GM21526 (cell line): ENCODE results near the gene CCT7.

ENCODE experiments used
- ATAC-seq: cut with Tn5 transposase; IDR thresholded peaks from one replicate; pipeline ENCODE4 v1.9.1; 2021; ENCODE audit warnings: moderate library complexity; ENCODE audit not compliant: unreplicated experiment, low FRiP score

CCT7 gene

GRCh38 chr2:73266061-73266901, 32.2 kb downstream of the CCT7 start:
- no peak for ATAC-seq

GRCh38 chr2:73267008-73267407, 32.9 kb downstream of the CCT7 start:
- ATAC-seq = no peak

- no peak for ATAC-seq
Measured at GRCh38 chr2:73268366-73268829, 34.3 kb downstream of the CCT7 start.

GRCh38 chr2:73268830-73269685, 35.0 kb downstream of the CCT7 start:
- peak; percentile 72 for ATAC-seq

- ATAC-seq = no peak
Measured at GRCh38 chr2:73269686-73270465, 35.8 kb downstream of the CCT7 start.

GRCh38 chr2:73272270-73272669, 38.2 kb downstream of the CCT7 start:
- no peak for ATAC-seq

DNA sequence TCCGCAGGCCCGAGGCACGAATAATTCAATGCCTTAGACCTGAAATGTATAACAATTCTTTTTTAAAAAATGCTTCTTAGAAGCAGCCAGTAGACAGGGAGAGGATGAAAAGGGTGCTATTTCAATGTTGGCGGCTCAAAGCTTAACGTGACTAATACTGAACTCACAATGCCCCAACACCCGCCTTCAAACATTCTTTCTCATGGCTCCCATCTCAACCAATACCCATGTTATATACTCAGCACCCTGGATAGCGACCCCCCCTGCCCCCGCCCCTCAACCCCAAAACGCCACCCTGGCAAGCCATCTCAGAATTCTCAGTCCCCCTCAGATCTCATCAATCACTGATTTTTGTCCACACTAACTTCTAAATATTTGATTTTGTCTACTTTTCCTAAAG, 45.7 kb downstream of the CCT7 start:
- no peak for ATAC-seq

GRCh38 chr2:73281244-73281643, 47.1 kb downstream of the CCT7 start:
- ATAC-seq = no peak

DNA sequence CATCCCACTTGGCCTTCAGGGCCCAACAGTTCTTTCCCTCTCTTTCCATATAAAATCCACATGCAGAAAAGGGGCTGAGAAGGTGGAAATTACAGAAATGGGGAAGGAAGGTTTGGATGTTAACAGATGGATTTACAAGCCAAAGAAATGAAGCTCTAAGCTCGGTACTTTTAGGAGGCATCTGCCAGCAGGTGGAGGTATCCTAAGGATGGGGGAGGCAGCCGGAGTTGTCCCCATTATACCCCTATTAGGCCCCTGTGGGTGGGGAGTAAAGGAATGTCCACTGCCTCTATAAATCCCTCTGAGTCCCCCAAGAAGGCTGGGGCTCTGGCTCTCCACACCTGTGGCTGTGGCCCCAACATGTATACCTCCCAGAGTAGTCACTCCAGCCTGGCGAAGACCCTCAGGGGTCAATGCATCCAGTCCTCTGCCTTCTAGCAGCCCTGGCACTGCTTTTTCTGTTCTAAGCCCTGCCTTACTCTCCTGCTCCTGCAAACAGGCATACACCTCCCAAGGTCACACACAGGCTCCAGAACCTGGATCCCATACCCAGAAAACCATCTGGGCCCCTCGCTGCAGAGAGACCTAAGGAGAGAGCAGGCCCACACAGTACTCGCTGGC, 48.9 kb downstream of the CCT7 start:
- no peak for ATAC-seq

DNA sequence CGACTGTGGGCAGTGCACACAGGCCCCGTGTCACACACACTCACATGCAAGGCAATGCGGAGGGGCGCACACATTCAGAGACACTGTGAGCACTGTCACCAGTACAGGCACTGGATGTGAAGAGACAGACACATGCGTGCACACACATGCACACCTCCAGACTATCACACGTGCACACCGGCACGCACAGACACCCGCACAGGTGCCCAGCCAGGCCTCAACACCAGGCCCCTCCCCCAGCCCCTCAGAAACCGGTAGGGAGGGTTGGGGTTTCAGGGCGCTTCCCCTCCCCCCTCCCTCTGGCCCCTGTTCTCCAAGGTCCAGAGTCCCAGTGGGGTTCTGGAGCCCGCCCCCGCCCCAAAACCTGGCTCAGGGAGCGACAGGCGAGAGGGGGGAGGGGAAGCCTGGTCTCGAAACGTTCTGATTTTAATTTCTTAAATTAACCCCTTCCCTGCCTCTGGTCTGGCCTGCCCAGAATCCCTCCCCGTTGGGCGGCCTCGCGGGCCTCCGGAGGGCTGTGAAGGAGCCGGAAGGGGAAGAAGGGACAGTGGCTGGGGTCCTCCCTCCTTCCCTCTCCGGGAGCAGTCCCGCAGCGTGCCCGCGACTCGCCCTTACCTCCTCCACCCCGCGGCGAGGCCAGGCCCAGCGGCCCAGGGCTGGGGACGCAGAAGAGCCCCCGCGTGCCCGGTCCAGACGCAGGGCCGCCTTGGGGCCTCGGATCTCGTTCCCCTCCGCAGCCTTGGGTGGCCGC, 49.6 kb downstream of the CCT7 start:
- ATAC-seq = peak; percentile 12

DNA sequence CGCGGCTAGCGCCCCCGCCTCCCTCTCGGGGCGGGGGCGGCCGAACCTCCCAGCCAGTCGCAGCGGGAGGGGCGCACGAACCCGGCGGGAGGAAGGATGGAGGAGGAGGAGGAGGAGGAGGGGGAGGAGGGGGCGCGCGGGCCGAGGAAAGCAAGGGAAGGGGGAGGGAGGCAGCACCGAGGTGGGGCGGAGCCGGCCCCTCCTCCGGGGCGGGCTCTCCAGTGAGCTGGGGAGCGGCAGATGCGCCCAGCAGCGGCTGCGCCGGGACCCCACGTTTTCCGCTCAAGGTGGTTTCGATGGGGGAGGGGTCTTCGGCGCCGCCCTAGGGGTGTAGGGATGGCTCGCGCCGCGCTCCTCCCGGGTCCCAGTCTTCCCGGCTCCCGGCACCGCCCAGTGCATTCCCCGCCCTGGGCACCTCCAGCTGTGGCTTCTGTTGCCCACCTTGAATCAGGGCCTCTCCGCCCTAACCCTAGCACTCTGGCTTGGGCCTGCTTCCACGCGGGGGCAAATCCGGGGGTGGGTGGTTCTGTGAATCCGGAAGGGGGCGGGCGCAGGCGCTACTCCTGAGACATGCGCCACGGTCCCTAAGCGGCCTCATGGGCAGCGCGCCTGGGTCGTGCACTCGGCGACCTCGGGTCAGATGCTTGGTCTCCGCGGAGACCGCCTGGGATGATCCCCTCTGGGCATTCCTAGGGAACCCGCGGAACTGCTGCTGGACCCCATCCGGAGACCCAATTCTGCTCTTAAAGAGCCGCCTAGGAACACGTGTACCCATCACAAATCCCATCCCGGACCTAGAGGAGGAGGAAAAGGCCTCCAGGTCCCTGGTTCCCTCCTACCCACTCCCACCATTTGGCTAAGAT, 50.4 kb downstream of the CCT7 start, which contains the start of gene FBXO41:
Gene FBXO41, minus strand, starts transcription at position 183 of the 863 bp plus-strand sequence. CDS start 14,848 bp downstream, outside the sequence.
- peak; percentile 65 for ATAC-seq

DNA sequence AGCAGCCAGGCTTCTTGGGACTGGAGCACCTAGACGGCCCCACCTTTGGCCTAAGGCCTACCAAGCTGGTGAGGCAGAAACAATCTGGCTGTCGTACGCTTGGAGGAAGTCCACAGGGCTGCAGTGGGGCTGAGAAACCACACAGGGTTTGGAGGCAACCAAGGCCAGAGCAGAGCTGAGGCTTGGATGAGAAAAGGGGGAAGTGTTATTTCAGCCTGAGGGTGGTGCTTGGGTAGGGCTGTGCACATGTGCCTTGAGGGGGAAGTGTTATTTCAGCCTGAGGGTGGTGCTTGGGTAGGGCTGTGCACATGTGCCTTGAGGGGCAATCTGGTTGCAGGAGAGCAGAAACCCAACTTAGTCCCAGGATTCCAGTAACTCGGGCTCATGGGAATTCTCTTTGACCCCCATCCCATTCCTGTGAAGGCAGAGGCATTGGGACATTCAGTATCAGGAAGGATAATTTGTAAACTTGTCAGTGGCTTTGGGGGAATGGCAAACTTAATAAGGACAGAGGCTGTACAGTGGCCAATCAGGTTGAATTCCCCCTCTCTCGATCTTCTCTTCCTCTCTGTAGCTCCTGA, 51.1 kb downstream of the CCT7 start:
- ATAC-seq = peak; percentile 52

GRCh38 chr2:73286134-73286655, 52.1 kb downstream of the CCT7 start:
- ATAC-seq = no peak

GRCh38 chr2:73289304-73289703, 55.2 kb downstream of the CCT7 start:
- ATAC-seq = no peak

DNA sequence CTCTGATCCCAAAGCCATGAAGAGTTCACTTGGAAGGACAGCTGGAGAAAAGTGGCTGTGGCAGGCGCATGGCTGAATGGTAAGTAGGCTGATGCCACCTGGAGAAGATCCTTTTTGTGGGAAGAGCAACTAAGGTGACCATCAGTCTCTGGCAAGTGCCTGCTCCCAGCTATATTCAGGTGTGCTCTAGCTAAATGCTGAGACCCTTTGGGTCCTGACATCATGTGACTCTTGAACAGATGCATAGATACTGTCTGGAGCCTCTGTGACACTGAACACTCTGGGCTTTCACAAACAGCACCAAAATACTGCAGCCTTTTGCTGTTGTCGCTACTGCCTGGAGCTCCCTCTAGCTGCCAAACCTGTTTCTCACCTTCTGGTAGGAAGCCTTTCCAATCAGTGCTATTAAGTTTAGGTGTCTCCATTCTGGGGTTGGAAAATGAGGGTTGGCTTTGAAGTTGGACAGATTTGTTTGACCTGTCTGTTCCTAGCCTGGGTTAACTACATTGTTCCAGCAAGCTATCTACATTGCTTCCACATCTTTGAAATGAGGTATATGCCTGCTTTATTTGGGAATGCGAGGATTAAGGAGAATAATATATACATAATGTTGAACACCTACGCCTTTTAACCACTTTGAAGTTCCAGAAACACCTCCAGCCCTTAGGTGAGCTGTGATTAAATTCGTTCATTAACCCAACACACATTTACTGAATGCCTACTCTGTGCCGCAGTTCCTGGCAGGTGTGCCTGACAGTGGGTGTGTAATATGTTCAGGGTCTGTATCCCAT, 56.1 kb downstream of the CCT7 start:
- no peak for ATAC-seq

DNA sequence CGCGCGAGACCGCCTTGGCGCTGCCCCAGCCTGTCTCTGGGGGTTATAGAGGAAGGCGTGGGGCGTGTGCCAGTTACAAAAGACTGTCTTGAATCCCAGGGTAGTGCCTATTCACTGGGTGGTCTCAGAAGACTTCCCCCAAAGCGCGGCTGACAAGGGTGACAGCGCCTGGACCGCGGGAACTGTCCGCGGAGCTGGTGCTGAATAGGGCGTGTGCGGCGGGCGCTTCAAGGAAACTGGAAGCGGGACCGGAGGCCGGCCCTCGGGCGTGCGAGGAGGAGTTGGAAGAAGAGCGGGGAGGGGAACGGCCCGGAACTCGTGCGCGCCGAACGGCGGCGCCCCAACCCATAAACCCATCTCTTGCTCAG, 57.0 kb downstream of the CCT7 start:
- ATAC-seq = no peak
